Keratinocyte (primary cell): ENCODE measurements around the gene TMEM240. TPM values are rescaled to one million over a fixed set of nuclear protein-coding genes. Genes with fewer than 3 reads are reported as not detected.
A peak's percentile ranks its signal among the peaks of the same experiment; 100 is the strongest.
"Not testable (repeated sequence)": the region's sequence is repeated elsewhere in the genome, so short reads cannot be mapped to it uniquely, and the experiment has no call there.

Experiments
- DNase-seq: peaks from one replicate; pipeline ENCODE4 v3.0.0-alpha.2; 2011; ENCODE audit warnings: low read depth, missing footprints, low spot score
- FAIRE-seq: peaks from 2 replicates; lab custom pipeline; 2011; peaks lifted over from hg19 to GRCh38; lab: Jason Lieb, UNC
- H2AFZ ChIP-seq: 2 replicates; pipeline ENCODE4 v1.6.0; 2012; ENCODE audit warnings: low read length, control low read depth, inconsistent platforms; ENCODE audit not compliant: control insufficient read depth
- H3K27ac ChIP-seq: 2 replicates; pipeline ENCODE4 v1.5.1; 2011; ENCODE audit warnings: low read length; ENCODE audit not compliant: control insufficient read depth, insufficient read depth
- H3K27me3 ChIP-seq: 3 replicates; pipeline ENCODE4 v1.6.0; 2011; ENCODE audit warnings: low read length; ENCODE audit not compliant: control insufficient read depth, insufficient read depth; ENCODE audit errors: extremely low read depth
- H3K36me3 ChIP-seq, 2 experiments: 2 replicates in 1 of 2; 3 replicates in 1 of 2; pipeline ENCODE4 v1.5.1; 2011; ENCODE audit warnings: low read length in 2 of 2, mild to moderate bottlenecking in 1 of 2; ENCODE audit not compliant: control insufficient read depth in 2 of 2, insufficient read depth in 2 of 2; ENCODE audit errors: extremely low read depth in 1 of 2
- H3K4me1 ChIP-seq: 3 replicates; pipeline ENCODE4 v1.5.1; 2011; ENCODE audit warnings: low read length; ENCODE audit not compliant: control insufficient read depth, insufficient read depth; ENCODE audit errors: extremely low read depth
- H3K4me2 ChIP-seq: 3 replicates; pipeline ENCODE4 v1.6.0; 2011; ENCODE audit warnings: low read depth, low read length; ENCODE audit not compliant: control insufficient read depth, insufficient read depth; ENCODE audit errors: extremely low read depth
- H3K4me3 ChIP-seq, 3 experiments: fragments of 200-600 bp in 1 of 3; sonication (generic) in 1 of 3; 2 replicates in 2 of 3; 3 replicates in 1 of 3; pipeline ENCODE4 v1.5.1; 2011 to 2016; ENCODE audit warnings: low read length in 3 of 3, mild to moderate bottlenecking in 3 of 3, control low read depth in 2 of 3, inconsistent platforms in 1 of 3, low read depth in 1 of 3, mixed read lengths in 1 of 3, mixed run types in 1 of 3, moderate library complexity in 1 of 3; ENCODE audit not compliant: control insufficient read depth in 2 of 3, insufficient read depth in 2 of 3; ENCODE audit errors: extremely low read depth in 1 of 3
- H3K79me2 ChIP-seq: 2 replicates; pipeline ENCODE4 v1.6.0; 2012; ENCODE audit warnings: low read length; ENCODE audit not compliant: control insufficient read depth, insufficient read depth
- H3K9ac ChIP-seq: 3 replicates; pipeline ENCODE4 v1.6.0; 2011; ENCODE audit warnings: low read length; ENCODE audit not compliant: control insufficient read depth, insufficient read depth; ENCODE audit errors: extremely low read depth
- H3K9me1 ChIP-seq: 3 replicates; pipeline ENCODE4 v1.6.0; 2011; ENCODE audit warnings: low read length; ENCODE audit not compliant: control insufficient read depth, insufficient read depth; ENCODE audit errors: extremely low read depth
- H3K9me3 ChIP-seq: 2 replicates; pipeline ENCODE4 v1.5.1; 2012; ENCODE audit warnings: low read depth, low read length; ENCODE audit not compliant: control insufficient read depth
- H4K20me1 ChIP-seq: 3 replicates; pipeline ENCODE4 v1.6.0; 2011; ENCODE audit warnings: low read length; ENCODE audit not compliant: control insufficient read depth, insufficient read depth; ENCODE audit errors: extremely low read depth
- EZH2 ChIP-seq: IDR thresholded peaks from one replicate; pipeline ENCODE4 v1.6.1; 2012; ENCODE audit warnings: inconsistent platforms, mild to moderate bottlenecking, low read length, moderate library complexity
- dilution Hi-C: fragments of 300-500 bp; cut with MboI; formaldehyde crosslinking; loops from one replicate; pipeline ENCODE4 v1.7.0; 2020; ENCODE audit warnings: low sequenced_read_pairs; ENCODE audit not compliant: extremely low pct_ligation_motif_present
- polyA plus RNA-seq, 5 experiments: library from polyadenylated mRNA; depleted of rRNA in 3 of 5; stranded (reverse) in 3 of 5; stranded (forward) in 1 of 5; unstranded in 1 of 5; fragments of >200 nt; gene quantifications; 1 replicate in 1 of 5; 2 replicates in 3 of 5; 3 replicates in 1 of 5; pipeline versions ENCODE4 v1.2.1 to v1.2.3, GENCODE V29; 2011 to 2012; ENCODE audit warnings: missing spikeins in 2 of 5, low read depth in 1 of 5, low replicate concordance in 1 of 5

Gene TMEM240
- polyA plus RNA-seq, 1 donor (not counting 4 experiments of a cell fraction or from before 2014, with no cell fraction given): 0.12 TPM

DNA sequence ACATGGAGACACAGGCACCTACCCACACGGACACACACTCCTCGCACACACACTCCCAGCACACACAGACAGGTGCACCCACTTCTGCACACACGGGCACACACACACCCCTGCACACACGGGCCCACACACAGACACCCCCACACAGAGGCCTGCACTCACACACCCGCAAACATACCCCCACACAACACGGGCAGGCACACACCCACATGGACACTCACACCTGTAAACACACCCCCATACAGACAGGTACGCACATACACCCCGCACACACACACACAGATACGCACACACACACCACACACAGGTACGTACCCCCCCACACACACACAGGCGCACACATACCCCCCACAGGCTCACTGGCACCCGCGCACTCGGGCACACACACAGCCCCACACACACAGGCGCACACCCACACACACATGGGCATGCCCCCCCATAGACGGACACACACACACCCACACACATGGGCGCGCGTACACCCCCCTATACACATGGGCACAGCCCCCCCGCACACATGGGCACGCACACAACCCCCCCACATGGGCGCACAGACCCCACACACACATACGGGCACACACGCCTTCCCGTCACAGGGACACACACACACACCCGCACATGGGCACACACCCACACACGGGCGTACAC is 22.3 kb downstream of the TMEM240 start:
- Histone ChIP-seq H3K27ac (no peak overlapping the region), H3K9me1 (peaks cover 2% of the 10 kb centered on the region), H3K79me2 (peaks cover 20% of the 10 kb centered on the region), H3K27me3 (no peaks in the 10 kb centered on the region), H3K36me3 (peaks cover 8 to 13% of the 10 kb centered on the region in 2 experiments), H2AFZ (no peak overlapping the region), H3K9me3 (no peaks in the 10 kb centered on the region), H3K9ac (no peak overlapping the region), H4K20me1 (no peaks in the 10 kb centered on the region), H3K4me2 (no peak overlapping the region), H3K4me3 (no peak overlapping the region), H3K4me1 (no peaks in the 10 kb centered on the region)
- DNase-seq (no peak), FAIRE-seq (no peak)
- no peak for TF ChIP-seq EZH2
- dilution Hi-C loops: no loop called here

DNA sequence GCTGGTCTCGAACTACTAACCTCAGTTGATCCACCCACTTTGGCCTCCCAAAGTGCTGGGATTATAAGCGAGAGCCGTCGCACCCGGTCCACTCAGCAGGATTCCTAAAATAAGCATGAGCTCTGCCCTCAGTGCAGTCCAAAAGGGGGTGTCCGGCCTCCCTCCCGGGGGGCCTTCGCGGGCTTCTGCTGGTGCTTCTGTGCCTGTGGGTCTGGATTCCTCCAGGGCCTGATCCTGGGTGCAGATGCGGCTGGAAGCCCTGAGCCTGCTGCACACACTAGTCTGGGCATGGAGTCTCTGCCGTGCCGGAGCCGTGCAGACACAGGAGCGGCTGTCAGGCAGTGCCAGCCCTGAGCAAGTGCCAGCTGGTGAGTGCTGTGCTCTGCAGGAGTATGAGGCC is 23.5 kb downstream of the TMEM240 start:
- H4K20me1 ChIP-seq, FAIRE-seq, H3K9ac ChIP-seq, H3K4me2 ChIP-seq, H3K9me3 ChIP-seq, H3K4me1 ChIP-seq, H2AFZ ChIP-seq, H3K27ac ChIP-seq, H3K9me1 ChIP-seq, DNase-seq, H3K27me3 ChIP-seq, H3K4me3 ChIP-seq, dilution Hi-C loops: not testable (repeated sequence)
- peaks cover 8 to 13% of the 10 kb centered on the region in 2 experiments for H3K36me3 ChIP-seq
- H3K79me2 ChIP-seq: peaks cover 25% of the 10 kb centered on the region

DNA sequence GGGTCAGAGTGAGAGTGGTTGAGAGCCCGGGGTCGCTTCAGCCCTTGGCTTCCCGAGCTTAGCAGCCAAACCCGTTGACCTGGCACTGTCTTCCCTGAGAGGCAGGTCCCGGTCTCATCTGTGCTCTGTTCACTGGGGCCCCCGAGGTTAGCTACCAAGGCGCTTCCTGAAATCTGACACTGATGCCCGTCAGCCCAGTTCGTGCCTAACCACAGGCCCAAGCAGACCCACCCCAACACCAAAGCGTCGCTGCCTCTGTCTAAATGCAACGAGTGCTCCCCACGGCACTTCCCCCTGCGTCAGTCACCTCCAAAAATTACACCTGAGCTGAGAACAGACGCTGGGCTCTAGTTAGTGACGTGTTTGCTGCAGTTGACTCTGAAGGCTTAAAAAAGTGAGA is 26.0 kb downstream of the TMEM240 start:
- H3K27ac ChIP-seq, H3K9me1 ChIP-seq, H3K4me3 ChIP-seq, H3K9me3 ChIP-seq, FAIRE-seq, DNase-seq, H3K9ac ChIP-seq, H3K4me2 ChIP-seq, H4K20me1 ChIP-seq, H3K4me1 ChIP-seq, H2AFZ ChIP-seq, dilution Hi-C loops, H3K27me3 ChIP-seq: not testable (repeated sequence)
- Histone ChIP-seq H3K79me2 (peaks cover 27% of the 10 kb centered on the region), H3K36me3 (peaks cover 5 to 13% of the 10 kb centered on the region in 2 experiments)

DNA sequence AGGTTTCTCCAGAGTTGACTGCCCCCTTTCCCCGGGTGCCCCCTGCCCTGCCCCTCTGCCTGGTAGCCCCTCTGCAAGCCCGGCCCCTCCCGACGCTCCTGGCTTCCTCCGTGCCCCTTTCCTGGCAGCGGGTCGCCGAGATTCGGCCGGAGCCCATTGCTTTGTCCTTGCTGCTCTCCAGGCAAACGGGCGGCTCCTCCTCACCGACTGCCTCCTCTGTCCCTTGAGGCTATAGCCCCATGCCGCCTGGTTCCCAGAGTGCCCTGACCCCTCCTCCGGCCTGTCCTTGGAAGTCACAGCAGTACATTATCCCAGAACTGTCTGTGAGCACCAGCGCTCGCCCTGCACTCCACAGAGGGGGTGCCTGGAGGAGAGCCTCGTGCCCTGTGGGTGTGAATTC is 26.7 kb downstream of the TMEM240 start:
- H3K9me1 ChIP-seq, H3K9me3 ChIP-seq, FAIRE-seq, dilution Hi-C loops, H4K20me1 ChIP-seq, H2AFZ ChIP-seq, H3K27ac ChIP-seq, H3K9ac ChIP-seq, H3K27me3 ChIP-seq, H3K4me1 ChIP-seq, DNase-seq: not testable (repeated sequence)
- Histone ChIP-seq H3K79me2 (peaks cover 27% of the 10 kb centered on the region), H3K4me2 (peak overlapping the region; percentile 51), H3K36me3 (peaks cover 5 to 13% of the 10 kb centered on the region in 2 experiments), H3K4me3 (peak overlapping the region in 1 of 3 experiments; percentile 3)

DNA sequence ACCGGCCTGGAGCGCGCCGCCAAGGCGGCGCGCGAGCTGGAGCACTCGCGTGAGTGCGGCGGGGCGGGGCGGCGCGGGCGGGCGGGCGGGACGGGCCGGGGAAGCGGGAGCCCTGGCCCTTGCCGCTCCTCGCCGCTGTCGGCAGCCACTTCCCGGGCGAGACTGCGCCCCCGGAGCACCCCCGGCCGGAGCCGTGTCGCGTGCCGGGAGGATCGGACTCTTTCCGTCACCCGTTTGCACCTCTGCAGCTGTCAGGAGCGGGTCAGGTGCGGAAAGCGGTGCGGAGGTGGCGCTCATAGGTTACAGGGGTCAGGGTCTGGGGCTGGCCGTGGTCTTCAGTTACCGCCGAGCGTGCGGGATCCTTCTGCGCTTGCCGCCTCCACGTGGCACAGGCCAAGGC is 28.0 kb downstream of the TMEM240 start:
- dilution Hi-C loops, H3K9me1 ChIP-seq, H3K4me2 ChIP-seq, H2AFZ ChIP-seq, H3K36me3 ChIP-seq, H3K27ac ChIP-seq, FAIRE-seq, DNase-seq, H3K4me1 ChIP-seq, H4K20me1 ChIP-seq, H3K9me3 ChIP-seq, H3K27me3 ChIP-seq: not testable (repeated sequence)
- peak overlapping the region; percentile 62 for H3K9ac ChIP-seq
- H3K4me3 ChIP-seq: peak overlapping the region in 2 of 3 experiments; percentile 51 to 76
- H3K79me2 ChIP-seq: peaks cover 27% of the 10 kb centered on the region
